Stimulated activated naive B cell treated with anti-CD40 and anti-IgM and Interleukin-4, amounts not matched to agents 10 μg/mL and 1 μg/mL and 100 μg/mL, for 72 hours (primary cell): ENCODE results near the gene ATXN10.

ENCODE experiments used
- ATAC-seq, 2 donors: fragments of 150-1000 bp; cut with Tn5 transposase; replicated peaks; 2 replicates each; pipeline ENCODE4 v1.10.0; 2021; ENCODE audit warnings: moderate library complexity in 1 of 2
- DNase-seq: peaks from one replicate; pipeline ENCODE4 v3.0.0; 2021
- H3K27ac Mint-ChIP-seq: one replicate; pipeline ENCODE4 v1.8.0; 2022; ENCODE audit warnings: mild to moderate bottlenecking, mixed read lengths
- H3K27me3 Mint-ChIP-seq, 2 donors: one replicate each; pipeline ENCODE4 v1.8.0; 2022; ENCODE audit warnings: mixed read lengths in 2 of 2
- H3K36me3 Mint-ChIP-seq, 2 donors: one replicate each; pipeline ENCODE4 v1.8.0; 2022; ENCODE audit warnings: mixed read lengths in 2 of 2, mild to moderate bottlenecking in 1 of 2
- H3K4me1 Mint-ChIP-seq, 2 donors: one replicate each; pipeline ENCODE4 v1.8.0; 2022; ENCODE audit warnings: mixed read lengths in 2 of 2, mild to moderate bottlenecking in 1 of 2
- H3K4me3 Mint-ChIP-seq, 2 donors: one replicate each; pipeline ENCODE4 v1.8.0; 2022; ENCODE audit warnings: mild to moderate bottlenecking in 2 of 2, mixed read lengths in 2 of 2, moderate library complexity in 1 of 2
- H3K9me3 Mint-ChIP-seq, 2 donors: one replicate each; pipeline ENCODE4 v1.8.0; 2022; ENCODE audit warnings: mixed read lengths in 2 of 2, mild to moderate bottlenecking in 1 of 2

The ATXN10 gene

DNA sequence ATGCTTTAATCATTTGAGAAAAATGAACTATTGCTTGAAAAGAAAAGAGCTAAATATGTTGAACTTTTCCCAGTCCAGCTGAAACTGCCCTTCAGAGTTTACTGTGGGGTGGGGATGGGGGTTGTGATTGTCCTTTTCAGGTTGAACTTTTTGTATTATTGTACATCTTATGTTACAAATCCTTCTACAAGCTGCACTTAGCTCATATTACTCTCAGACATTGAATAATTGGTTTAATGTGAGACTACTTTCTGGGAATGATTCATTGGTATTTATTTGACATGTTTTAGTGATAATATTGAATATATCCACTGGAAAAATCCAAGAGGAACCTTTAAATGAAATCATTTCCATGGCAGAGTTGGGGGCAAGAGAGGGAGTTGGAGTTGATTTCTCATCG lies 84.9 kb downstream of the ATXN10 start:
- Mint-ChIP-seq H3K4me1 (peaks cover 0 to 3% of the 10 kb centered on the region in 2 donors), H3K36me3 (peaks cover 23 to 52% of the 10 kb centered on the region in 2 donors), H3K27ac (peak overlapping the region; percentile 71), H3K9me3 (no peaks in the 10 kb centered on the region), H3K27me3 (no peaks in the 10 kb centered on the region), H3K4me3 (no peak overlapping the region)
- DNase-seq (no peak), ATAC-seq (no peak)

DNA sequence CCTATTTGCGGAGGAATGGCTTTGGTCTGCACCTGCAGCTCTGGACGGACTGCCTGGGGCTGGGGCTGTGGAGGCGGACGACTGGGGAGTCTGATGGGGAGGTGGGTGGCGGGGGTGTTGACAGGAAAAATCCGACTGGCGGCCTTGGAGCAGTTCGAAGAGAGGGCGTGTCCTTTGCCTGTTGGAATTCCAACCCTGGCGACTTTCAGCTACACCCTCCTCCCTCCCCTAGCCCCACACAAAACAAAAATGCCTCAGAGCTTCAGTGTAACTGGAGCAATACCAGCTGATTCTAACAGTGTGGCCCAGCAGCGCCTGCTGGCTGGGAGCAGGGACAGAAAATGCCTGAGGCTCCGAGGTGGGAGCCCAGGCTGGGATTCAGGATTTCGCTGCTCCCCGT lies 85.4 kb downstream of the ATXN10 start:
- peak overlapping the region; percentile 71 for H3K27ac Mint-ChIP-seq
- H3K36me3 Mint-ChIP-seq = peaks cover 23 to 50% of the 10 kb centered on the region in 2 donors
- DNase-seq (no peak), ATAC-seq (no peak)
- peaks cover 0 to 3% of the 10 kb centered on the region in 2 donors for H3K4me1 Mint-ChIP-seq
- H3K9me3 Mint-ChIP-seq = no peaks in the 10 kb centered on the region
- no peaks in the 10 kb centered on the region for H3K27me3 Mint-ChIP-seq
- H3K4me3 Mint-ChIP-seq = no peak overlapping the region

DNA sequence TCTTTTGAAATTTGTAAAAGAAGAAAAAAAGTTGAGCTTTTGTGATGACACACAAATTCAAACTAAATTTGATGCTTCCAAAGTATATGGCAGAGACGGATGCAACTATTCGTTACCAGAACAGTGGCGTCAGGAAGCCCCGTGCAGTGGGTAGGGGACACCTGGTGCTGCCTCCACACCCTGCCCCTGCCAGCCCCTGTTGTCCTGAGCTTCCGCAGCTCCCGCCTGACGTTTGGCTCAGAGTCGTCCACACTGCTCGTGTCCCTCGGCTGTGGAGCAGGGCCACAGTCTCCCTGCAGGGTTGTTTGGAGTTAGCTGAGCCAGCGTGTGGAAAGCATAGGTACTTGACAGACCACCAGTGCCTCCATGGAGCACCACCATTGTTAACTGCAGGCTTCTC lies 86.3 kb downstream of the ATXN10 start:
- no peak for DNase-seq
- Mint-ChIP-seq H3K4me3 (no peak overlapping the region), H3K36me3 (peaks cover 22 to 51% of the 10 kb centered on the region in 2 donors), H3K27me3 (no peaks in the 10 kb centered on the region), H3K27ac (no peak overlapping the region), H3K4me1 (peaks cover 0 to 3% of the 10 kb centered on the region in 2 donors), H3K9me3 (no peaks in the 10 kb centered on the region)
- ATAC-seq = no peak

DNA sequence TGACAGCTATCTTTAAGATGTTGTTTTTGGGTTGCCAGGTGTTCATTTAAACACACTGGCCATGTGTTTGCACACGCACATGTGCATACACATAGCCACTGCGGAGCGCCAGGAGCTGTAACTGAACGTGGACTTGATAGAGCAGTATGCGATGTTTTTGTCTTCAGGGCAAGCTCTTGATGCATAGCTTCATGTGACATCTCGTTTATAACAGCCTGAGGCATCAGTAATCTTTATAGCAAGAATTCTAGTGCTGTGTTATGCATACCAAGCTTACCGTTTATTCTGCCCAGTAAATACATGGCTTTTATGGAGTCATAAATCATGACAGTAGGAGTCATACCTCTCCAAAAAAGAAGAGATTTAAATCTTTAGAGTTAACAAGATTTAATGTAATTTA lies 87.0 kb downstream of the ATXN10 start:
- Mint-ChIP-seq H3K4me3 (no peak overlapping the region), H3K36me3 (peaks cover 22 to 50% of the 10 kb centered on the region in 2 donors), H3K27ac (no peak overlapping the region), H3K4me1 (peaks cover 0 to 3% of the 10 kb centered on the region in 2 donors), H3K27me3 (no peaks in the 10 kb centered on the region), H3K9me3 (no peaks in the 10 kb centered on the region)
- ATAC-seq = no peak
- DNase-seq = no peak

DNA sequence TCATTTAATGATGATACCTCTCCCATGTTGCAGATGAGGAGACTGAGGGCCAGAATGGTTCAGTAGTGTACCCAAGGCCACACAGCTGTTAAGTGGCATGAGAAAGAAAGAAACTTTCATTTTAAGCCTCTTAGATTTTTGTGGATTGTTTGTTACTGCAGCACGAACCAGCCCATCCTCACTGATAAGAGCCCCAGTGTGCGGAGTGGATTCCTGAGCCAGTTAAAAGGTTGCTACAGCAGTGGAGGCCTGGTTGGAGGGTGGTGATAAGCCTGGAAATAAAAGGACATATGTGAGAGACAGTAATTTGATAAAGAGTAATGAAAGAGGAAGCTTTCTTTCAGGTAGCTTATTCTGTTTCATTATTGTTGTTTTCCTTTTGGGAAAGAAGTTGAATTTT lies 89.0 kb downstream of the ATXN10 start:
- Mint-ChIP-seq H3K36me3 (peaks cover 27 to 40% of the 10 kb centered on the region in 2 donors), H3K27me3 (no peaks in the 10 kb centered on the region)

DNA sequence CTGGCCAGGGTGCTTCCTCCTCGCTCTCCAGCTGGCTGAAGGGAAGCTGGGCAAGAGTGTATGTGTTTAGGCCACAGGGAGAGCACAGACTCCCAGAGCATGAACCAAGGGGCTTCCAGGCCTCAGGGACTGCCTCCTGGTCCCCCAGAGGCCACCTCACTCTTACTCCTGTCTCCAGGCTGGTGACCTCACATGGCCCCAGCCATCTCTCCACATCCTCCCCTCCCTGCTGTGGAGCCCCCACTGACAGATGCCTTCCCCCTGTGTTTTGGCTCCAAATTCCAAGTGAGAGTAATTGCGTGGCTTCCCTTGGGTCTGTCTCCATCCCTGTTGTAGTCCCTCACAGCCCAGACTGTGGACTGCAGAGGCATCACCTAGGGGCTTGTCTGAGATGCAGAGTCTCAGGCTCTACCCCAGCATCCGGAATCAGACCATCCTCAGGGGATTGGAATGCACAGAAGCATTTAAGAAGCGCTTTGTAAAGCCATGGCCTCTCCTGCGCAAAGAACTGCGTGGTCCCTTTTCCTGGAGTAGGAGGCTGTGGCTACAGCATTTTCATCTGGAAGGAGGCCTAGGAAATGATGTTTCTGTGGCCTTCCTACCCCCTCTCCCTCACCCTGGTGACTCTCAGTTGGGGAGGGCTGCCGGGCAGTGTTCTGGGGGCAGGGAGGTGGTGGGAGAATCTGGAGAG lies 91.1 kb downstream of the ATXN10 start:
- Mint-ChIP-seq H3K27ac (peak overlapping the region; percentile 20), H3K27me3 (no peaks in the 10 kb centered on the region), H3K4me1 (peaks cover 0 to 3% of the 10 kb centered on the region in 2 donors), H3K9me3 (no peaks in the 10 kb centered on the region), H3K4me3 (no peak overlapping the region), H3K36me3 (peaks cover 22 to 33% of the 10 kb centered on the region in 2 donors)
- ATAC-seq = no peak
- no peak for DNase-seq

More for the DNA sequence above, 89.0 kb downstream of the ATXN10 start:
- Mint-ChIP-seq H3K27ac (no peak overlapping the region), H3K4me3 (no peak overlapping the region), H3K9me3 (no peaks in the 10 kb centered on the region), H3K4me1 (peaks cover 0 to 3% of the 10 kb centered on the region in 2 donors)
- DNase-seq (no peak), ATAC-seq (no peak)

DNA sequence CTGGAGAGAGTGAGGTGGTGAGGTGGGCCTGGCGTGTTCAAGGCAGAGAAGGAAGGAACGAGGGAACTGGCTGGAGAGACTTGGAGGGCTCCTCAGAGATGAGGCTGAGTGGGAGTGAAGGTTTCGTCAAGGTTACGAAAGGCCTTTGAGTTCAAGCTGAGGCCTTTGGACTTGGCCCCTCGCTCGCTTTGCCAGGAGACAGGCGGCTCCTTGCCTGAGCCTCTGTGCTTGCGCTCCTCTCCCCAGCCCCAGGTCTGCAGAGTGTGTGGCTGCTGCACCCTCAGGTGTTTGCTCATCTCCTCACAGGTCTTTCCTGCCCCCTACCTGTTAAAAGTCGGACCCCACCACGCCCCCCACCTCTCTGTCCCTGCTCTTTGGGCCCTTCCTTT lies 91.6 kb downstream of the ATXN10 start:
- Mint-ChIP-seq H3K27me3 (no peaks in the 10 kb centered on the region), H3K27ac (no peak overlapping the region), H3K4me3 (no peak overlapping the region), H3K9me3 (no peaks in the 10 kb centered on the region), H3K36me3 (peaks cover 20 to 36% of the 10 kb centered on the region in 2 donors), H3K4me1 (peaks cover 0 to 3% of the 10 kb centered on the region in 2 donors)
- ATAC-seq = no peak
- DNase-seq = no peak

DNA sequence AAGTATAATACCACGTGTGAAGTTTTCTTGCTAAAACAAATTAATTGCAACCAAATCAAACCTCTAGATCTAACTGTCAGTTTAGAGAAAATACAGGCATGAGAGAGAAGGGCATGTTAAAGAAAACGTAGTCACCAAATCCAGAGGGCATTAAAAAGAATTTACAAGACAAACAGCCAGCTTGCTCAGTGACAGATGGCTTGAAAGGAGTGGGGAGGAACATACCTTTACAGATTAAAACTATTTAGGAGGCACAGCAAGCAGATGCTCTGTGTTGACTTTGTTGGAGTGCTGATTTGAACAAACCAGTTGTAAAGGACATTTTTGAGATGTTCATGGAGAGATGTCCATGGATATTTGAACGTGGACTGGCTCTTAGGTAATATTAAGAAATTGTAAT lies 96.9 kb downstream of the ATXN10 start:
- ATAC-seq (no peak), DNase-seq (no peak)
- no peak overlapping the region for H3K4me3 Mint-ChIP-seq
- no peaks in the 10 kb centered on the region for H3K9me3 Mint-ChIP-seq
- H3K27ac Mint-ChIP-seq = no peak overlapping the region
- no peaks in the 10 kb centered on the region for H3K27me3 Mint-ChIP-seq
- peaks cover 21 to 26% of the 10 kb centered on the region in 2 donors for H3K4me1 Mint-ChIP-seq
- peaks cover 28 to 52% of the 10 kb centered on the region in 2 donors for H3K36me3 Mint-ChIP-seq

DNA sequence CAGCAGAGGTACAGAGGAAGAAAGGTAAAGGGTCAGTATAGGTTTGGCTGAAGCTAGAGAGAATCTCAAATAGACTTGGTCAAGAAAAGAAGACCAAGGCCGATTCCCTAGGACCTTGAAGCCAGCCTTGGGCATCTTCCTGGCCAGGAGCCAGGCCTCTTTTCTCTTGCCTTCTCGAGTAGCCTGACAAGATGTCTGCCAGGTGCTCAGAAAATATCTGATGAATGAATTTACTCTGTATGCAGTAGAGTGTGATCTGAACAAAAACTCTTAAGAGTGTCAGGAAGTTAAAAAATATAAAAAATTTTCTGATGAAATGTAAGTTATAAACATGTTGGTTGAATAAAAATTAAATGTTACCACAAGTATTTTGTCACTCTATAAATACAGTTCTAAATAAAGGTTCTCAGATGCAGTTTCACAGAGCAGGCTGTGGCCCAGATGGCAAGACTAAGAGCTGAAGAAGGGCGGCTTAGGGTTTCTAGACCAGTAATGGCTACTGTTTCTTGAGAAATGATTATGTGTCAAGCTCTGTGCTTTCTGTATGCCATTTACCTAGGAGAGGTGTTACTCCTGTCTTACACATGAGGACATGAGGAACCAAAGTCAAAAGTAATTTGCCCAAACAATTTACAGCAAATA lies 98.1 kb downstream of the ATXN10 start:
- Mint-ChIP-seq H3K4me3 (no peak overlapping the region), H3K9me3 (no peaks in the 10 kb centered on the region), H3K36me3 (peaks cover 20 to 45% of the 10 kb centered on the region in 2 donors), H3K27me3 (no peaks in the 10 kb centered on the region), H3K27ac (no peak overlapping the region), H3K4me1 (peaks cover 30 to 38% of the 10 kb centered on the region in 2 donors)
- ATAC-seq = peak; percentile 20 to 62
- no peak for DNase-seq

DNA sequence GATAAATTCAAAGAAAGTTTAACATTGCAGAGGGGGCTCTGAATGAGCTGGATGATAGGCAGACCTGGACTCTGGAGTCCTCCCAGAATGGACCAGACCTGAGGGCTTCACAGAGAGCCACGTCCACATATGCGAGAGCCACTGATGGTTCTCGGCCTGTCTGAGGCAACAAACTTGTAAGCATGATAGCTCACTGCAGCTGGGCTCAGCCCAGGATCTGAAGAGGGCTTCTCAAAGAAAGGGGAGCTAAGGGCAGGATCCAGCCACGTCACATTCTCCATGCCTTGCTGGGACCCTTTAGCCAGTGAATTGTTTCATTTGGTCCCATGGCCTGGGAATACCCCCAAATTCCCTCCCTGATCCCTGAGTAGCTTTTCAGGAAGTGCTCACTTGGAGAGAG lies 98.9 kb downstream of the ATXN10 start:
- Mint-ChIP-seq H3K36me3 (peaks cover 20 to 45% of the 10 kb centered on the region in 2 donors), H3K4me1 (peaks cover 35 to 46% of the 10 kb centered on the region in 2 donors)
- no peak for DNase-seq

DNA sequence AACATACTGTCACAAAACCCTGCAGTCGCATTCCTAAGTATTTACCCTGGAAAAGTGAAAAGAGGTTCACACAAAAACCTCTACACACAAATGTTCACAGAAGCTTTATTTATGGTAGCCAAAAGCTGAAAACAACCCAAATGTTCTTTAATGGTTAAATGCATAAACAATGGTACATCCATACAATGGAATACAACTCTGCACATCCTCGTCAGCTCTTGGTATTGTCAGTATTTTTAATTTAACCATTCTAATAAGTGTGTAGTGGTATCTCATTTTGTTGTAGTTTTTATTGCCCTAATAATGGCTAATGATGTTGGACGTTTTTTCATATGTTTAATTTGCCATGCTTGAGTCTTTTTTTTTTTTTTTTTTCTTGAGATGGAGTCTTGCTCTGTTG lies 99.4 kb downstream of the ATXN10 start:
- no peak for ATAC-seq
- Mint-ChIP-seq H3K4me1 (peaks cover 40 to 52% of the 10 kb centered on the region in 2 donors), H3K9me3 (no peaks in the 10 kb centered on the region), H3K27me3 (no peaks in the 10 kb centered on the region), H3K27ac (no peak overlapping the region), H3K4me3 (no peak overlapping the region), H3K36me3 (peaks cover 21 to 49% of the 10 kb centered on the region in 2 donors)
- no peak for DNase-seq

More for the DNA sequence above, 98.9 kb downstream of the ATXN10 start:
- Mint-ChIP-seq H3K27me3 (no peaks in the 10 kb centered on the region), H3K27ac (no peak overlapping the region), H3K4me3 (no peak overlapping the region), H3K9me3 (no peaks in the 10 kb centered on the region)
- no peak for ATAC-seq

DNA sequence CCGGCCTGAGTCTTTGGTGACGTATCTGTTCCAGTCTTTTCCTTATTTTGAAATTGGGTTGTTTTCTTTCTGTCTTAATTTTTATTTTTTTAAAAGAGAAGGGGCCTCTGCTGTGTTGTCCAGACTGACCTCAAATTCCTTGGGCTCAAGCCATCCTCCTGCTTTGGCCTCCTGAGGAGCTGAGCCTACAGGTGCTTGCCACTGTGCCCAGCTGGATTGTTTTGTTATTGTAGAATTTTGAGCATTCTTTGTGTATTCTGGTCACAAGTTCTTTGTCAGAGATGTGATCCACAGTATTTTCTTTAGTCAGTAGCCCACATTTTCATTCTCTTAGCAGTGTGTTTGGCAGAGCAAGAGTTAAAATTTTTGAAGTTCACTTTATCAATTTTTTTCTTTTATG lies 100.1 kb downstream of the ATXN10 start:
- DNase-seq (no peak), ATAC-seq (no peak)
- no peaks in the 10 kb centered on the region for H3K9me3 Mint-ChIP-seq
- no peaks in the 10 kb centered on the region for H3K27me3 Mint-ChIP-seq
- H3K4me1 Mint-ChIP-seq = peaks cover 43 to 58% of the 10 kb centered on the region in 2 donors
- H3K4me3 Mint-ChIP-seq = no peak overlapping the region
- peaks cover 25 to 52% of the 10 kb centered on the region in 2 donors for H3K36me3 Mint-ChIP-seq
- H3K27ac Mint-ChIP-seq = no peak overlapping the region

DNA sequence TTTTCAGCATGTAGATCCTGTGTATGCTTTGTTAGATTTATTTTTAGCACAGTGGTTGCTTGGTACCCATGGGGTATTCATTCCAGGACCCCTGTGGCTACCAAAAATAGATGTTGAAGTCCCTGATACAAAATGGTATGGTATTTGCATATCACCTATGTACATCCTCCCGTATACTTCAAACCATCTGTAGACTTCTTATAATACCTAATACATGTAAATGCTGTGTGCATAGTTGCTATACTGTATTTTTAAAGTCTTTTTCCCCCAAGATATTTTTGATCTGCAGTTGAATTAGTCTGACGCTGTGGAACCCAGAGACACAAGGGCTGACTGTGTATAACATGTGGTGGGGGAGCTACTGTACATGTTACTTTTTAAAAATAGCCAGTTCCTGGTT lies 101.1 kb downstream of the ATXN10 start:
- Mint-ChIP-seq H3K9me3 (no peaks in the 10 kb centered on the region), H3K36me3 (peaks cover 29 to 57% of the 10 kb centered on the region in 2 donors), H3K4me3 (peak overlapping the region in 1 of 2 donors; percentile 12), H3K27ac (no peak overlapping the region), H3K27me3 (no peaks in the 10 kb centered on the region), H3K4me1 (peaks cover 48 to 68% of the 10 kb centered on the region in 2 donors)
- no peak for DNase-seq
- ATAC-seq = peak; percentile 29 to 47

DNA sequence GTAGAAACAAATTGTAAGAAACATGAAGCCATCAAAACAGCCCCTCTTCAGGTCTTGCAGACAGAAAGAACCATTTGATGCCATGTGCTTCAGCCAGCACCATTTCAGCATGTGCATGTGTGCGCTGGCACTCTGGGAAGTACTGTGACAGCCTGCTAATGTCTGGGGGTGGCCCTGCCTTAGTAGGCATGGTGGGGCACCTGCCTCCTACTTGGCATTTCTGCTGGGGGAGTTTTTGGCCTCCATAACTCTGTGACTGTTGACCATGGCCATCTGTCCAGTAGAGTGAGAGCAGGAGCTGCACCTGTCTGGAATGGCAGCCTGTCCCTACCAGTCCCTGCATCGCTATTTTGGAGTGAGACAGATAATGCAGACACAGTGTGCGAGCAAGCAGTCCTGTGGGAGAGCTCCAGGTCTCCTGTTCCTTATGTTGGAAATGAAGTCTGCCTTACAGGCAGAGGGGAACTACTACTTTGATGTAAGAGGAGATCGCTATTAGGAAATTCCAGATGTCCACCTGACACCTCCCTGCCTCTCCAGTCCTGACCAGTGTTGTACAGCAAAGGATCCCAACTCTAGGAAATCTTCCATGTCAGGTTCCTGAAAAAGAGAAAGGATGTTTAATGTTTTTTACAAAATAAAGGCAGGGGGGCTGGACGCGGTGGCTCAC lies 102.5 kb downstream of the ATXN10 start:
- Mint-ChIP-seq H3K27ac (no peak overlapping the region), H3K9me3 (no peaks in the 10 kb centered on the region), H3K4me3 (peak overlapping the region in 1 of 2 donors; percentile 32)

More for the DNA sequence above, 102.5 kb downstream of the ATXN10 start:
- ATAC-seq (no peak), DNase-seq (no peak)
- peaks cover 46 to 73% of the 10 kb centered on the region in 2 donors for H3K4me1 Mint-ChIP-seq
- no peaks in the 10 kb centered on the region for H3K27me3 Mint-ChIP-seq
- peaks cover 35 to 59% of the 10 kb centered on the region in 2 donors for H3K36me3 Mint-ChIP-seq
